WTC11 (cell line): ENCODE results near the gene TBC1D22A.

Experiments used
- ETV6 ChIP-seq: sonication (generic); formaldehyde crosslinking; IDR thresholded peaks from 2 replicates; pipeline ENCODE4 v1.8.1; 2022; ENCODE audit warnings: mild to moderate bottlenecking, missing genetic modification reagents
- HMGA2 ChIP-seq: fragments of 250-450 bp; sonication (Bioruptor Pico); IDR thresholded peaks from 2 replicates; pipeline ENCODE4 v1.4.0; 2021; ENCODE audit warnings: mild to moderate bottlenecking, moderate library complexity
- TF ChIP-seq, protein P1 (sequence below): fragments of 200-600 bp; IDR thresholded peaks from 2 replicates; pipeline ENCODE4 v1.8.0; 2022; ENCODE audit warnings: antibody characterized with exemption
- TF ChIP-seq, protein P2 (sequence below): sonication (generic); formaldehyde crosslinking; IDR thresholded peaks from 2 replicates; pipeline ENCODE4 v1.8.1; 2023; ENCODE audit warnings: mild to moderate bottlenecking, missing genetic modification reagents, borderline replicate concordance

DNA sequence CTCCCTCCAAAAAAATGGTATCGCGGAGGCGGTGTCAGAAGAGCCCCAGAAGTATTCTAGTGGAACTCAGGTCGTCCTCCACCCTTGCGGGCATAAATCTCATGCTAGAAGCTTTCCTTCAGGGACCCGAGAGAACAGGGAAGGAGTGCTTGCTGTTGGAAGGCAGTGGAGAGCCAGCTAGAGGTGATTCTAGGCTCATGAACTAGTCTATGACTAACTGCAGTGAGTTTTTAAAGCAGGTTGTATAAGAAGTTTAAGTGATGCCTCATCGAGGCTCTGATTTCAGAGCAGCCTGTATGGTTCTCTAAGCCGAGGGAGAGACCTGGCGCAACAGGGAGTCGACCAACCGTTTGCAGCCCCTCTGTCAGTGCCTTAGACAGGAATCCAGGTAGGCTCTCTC is 85.7 kb downstream of the TBC1D22A start:
- TF ChIP-seq HMGA2 (CRISPR knock-in tag): no peak
- TF ChIP-seq, protein P1, sequence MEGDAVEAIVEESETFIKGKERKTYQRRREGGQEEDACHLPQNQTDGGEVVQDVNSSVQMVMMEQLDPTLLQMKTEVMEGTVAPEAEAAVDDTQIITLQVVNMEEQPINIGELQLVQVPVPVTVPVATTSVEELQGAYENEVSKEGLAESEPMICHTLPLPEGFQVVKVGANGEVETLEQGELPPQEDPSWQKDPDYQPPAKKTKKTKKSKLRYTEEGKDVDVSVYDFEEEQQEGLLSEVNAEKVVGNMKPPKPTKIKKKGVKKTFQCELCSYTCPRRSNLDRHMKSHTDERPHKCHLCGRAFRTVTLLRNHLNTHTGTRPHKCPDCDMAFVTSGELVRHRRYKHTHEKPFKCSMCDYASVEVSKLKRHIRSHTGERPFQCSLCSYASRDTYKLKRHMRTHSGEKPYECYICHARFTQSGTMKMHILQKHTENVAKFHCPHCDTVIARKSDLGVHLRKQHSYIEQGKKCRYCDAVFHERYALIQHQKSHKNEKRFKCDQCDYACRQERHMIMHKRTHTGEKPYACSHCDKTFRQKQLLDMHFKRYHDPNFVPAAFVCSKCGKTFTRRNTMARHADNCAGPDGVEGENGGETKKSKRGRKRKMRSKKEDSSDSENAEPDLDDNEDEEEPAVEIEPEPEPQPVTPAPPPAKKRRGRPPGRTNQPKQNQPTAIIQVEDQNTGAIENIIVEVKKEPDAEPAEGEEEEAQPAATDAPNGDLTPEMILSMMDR: no peak
- TF ChIP-seq ETV6 (CRISPR knock-in tag): no peak
- TF ChIP-seq, protein P2, sequence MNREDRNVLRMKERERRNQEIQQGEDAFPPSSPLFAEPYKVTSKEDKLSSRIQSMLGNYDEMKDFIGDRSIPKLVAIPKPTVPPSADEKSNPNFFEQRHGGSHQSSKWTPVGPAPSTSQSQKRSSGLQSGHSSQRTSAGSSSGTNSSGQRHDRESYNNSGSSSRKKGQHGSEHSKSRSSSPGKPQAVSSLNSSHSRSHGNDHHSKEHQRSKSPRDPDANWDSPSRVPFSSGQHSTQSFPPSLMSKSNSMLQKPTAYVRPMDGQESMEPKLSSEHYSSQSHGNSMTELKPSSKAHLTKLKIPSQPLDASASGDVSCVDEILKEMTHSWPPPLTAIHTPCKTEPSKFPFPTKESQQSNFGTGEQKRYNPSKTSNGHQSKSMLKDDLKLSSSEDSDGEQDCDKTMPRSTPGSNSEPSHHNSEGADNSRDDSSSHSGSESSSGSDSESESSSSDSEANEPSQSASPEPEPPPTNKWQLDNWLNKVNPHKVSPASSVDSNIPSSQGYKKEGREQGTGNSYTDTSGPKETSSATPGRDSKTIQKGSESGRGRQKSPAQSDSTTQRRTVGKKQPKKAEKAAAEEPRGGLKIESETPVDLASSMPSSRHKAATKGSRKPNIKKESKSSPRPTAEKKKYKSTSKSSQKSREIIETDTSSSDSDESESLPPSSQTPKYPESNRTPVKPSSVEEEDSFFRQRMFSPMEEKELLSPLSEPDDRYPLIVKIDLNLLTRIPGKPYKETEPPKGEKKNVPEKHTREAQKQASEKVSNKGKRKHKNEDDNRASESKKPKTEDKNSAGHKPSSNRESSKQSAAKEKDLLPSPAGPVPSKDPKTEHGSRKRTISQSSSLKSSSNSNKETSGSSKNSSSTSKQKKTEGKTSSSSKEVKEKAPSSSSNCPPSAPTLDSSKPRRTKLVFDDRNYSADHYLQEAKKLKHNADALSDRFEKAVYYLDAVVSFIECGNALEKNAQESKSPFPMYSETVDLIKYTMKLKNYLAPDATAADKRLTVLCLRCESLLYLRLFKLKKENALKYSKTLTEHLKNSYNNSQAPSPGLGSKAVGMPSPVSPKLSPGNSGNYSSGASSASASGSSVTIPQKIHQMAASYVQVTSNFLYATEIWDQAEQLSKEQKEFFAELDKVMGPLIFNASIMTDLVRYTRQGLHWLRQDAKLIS (CRISPR knock-in tag): no peak
